ENCODE measurements around the gene BIRC2.
"Not testable (repeated sequence)": the region's sequence is repeated elsewhere in the genome, so short reads cannot be mapped to it uniquely, and the experiment has no call there.

The BIRC2 gene
- total RNA-seq, result 72.6 to 214 (median 115) reads per million in 9 experiments

DNA sequence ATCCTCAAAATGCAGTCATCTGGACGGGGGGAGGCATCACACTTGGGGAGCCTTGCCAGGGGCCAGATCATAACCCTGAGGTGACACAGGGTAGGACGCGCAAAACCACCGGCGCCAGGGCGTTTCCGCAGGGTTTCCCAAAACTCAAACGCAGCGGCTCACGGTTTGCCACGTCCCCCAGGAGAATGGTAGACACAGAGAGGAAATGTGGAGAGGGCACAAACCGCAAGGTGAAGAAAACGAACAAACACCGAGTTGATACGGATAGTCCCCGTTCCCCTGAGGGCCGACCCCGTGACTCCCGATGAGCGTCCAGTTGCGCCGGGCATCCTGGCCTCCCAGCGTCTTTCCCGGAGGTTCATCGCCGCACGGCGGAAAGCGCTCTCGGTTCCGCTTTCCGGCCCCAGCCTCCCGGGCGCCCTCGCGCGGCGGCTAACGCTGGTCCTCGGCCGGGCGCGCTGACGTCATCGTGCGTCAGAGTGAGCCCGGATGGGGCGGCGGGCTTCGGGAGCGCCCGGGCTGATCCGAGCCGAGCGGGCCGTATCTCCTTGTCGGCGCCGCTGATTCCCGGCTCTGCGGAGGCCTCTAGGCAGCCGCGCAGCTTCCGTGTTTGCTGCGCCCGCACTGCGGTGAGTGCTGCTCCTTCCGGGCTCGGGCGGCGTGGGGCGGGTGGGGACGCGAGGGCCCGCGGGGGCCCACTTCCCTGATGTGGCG lies at the start of gene BIRC2:
Gene BIRC2 (plus strand): TSS at position 467 of the 714 bp plus-strand sequence. CDS start 2,641 bp downstream, outside the sequence.
- peak; percentile 79 for ATAC-seq (replicated peaks)
- peak; percentile 95 to 96 (median 96) for DNase-seq
- peak within 1 kb of the TSS; percentile 94 to 98 for H3K4me3 Mint-ChIP-seq
- peak within 1 kb of the TSS; percentile 99 to 100 for H3K27ac Mint-ChIP-seq
- peaks cover 46% of the 10 kb centered on the region for H3K36me3 Mint-ChIP-seq (ENCODE audit: insufficient read depth)
- no peaks in the 10 kb centered on the region for H3K27me3 Mint-ChIP-seq
- peaks cover 17 to 40% of the 10 kb centered on the region in 2 donors for H3K4me1 Mint-ChIP-seq (ENCODE audit: low read depth in 2 of 2)
- H3K9me3 Mint-ChIP-seq, result no peaks in the 10 kb centered on the region

DNA sequence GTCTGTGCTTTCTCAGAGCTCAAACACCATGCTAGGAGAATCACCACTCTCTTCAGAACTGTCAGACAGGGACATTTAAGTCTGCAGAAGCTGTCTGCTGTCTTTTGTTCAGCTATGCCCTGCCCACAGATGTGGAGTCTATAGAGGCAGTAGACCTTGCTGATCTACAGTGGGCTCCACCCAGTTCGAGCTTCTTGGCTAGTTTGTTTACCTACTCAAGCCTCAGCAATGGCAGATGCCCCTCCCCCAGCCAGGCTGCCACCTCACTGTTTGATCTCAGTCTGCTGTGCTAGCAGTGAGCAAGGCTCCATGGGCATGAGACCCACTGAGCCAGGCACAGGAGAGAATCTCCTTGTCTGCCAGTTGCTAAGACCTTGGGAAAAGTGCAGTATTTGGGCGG lies 46.2 kb upstream of the BIRC2 start:
- Mint-ChIP-seq H3K4me1 (ENCODE audit: low read depth in 2 of 2) (peaks cover 35 to 39% of the 10 kb centered on the region in 2 donors), H3K9me3 (peaks cover 0 to 15% of the 10 kb centered on the region in 2 donors), H3K4me3 (peak overlapping the region in 1 of 2 donors; percentile 44)
- H3K27me3 Mint-ChIP-seq; H3K27ac Mint-ChIP-seq; DNase-seq; H3K36me3 Mint-ChIP-seq (ENCODE audit: insufficient read depth): not testable (repeated sequence)
- peak; percentile 50 for ATAC-seq (replicated peaks)

DNA sequence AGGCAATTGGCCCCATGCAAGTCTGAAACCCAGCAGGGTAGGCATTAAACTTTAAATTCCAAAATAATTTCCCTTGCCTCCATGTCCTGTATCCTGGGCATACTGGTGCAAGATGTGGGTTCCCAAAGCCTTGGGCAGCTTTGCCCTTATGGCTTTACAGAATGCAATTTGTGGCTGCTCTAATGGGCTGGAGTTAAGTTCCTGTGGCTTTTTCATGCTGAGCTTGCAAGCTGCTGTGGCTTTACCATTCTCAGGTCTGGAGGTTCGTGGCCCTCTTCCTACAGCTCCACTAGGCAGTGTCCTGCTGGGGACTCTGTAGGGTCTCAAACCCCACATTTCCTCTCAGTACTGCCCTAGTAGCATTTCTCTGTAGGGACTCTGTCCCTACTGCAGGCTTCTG lies 44.8 kb upstream of the BIRC2 start:
- Mint-ChIP-seq H3K27me3 (no peaks in the 10 kb centered on the region), H3K4me1 (ENCODE audit: low read depth in 2 of 2) (peaks cover 49 to 53% of the 10 kb centered on the region in 2 donors), H3K36me3 (ENCODE audit: insufficient read depth) (no peaks in the 10 kb centered on the region), H3K4me3 (no peak overlapping the region), H3K9me3 (peaks cover 0 to 15% of the 10 kb centered on the region in 2 donors), H3K27ac (no peak overlapping the region)
- DNase-seq (no peak), ATAC-seq (replicated peaks) (no peak)

DNA sequence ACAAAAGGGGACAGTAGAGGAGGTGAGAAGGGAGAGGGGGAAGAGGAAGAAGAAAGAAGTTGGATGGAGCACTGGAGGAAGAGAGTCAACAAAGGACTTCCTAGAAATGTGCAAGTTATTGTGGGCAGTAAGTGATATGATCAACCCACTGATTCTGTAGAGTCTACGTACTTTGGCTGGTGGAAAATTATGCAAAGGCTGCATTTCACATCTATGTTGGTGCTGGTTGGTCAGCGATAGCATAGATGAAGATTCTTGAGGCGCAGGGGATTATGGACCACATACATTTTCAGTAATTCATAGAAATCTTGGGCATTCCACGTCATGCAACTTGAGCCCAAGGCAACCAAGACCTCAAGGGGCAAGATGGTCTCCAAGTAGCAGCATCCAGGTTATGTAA lies 42.3 kb upstream of the BIRC2 start:
- H3K27ac Mint-ChIP-seq, result peak overlapping the region; percentile 11 to 72
- ATAC-seq (replicated peaks), result no peak
- peak overlapping the region; percentile 42 to 56 for H3K4me3 Mint-ChIP-seq
- DNase-seq, result no peak
- H3K9me3 Mint-ChIP-seq, result peaks cover 0 to 15% of the 10 kb centered on the region in 2 donors
- H3K4me1 Mint-ChIP-seq (ENCODE audit: low read depth in 2 of 2), result peaks cover 52% of the 10 kb centered on the region in 2 donors
- H3K27me3 Mint-ChIP-seq, result no peaks in the 10 kb centered on the region
- peaks cover 3% of the 10 kb centered on the region for H3K36me3 Mint-ChIP-seq (ENCODE audit: insufficient read depth)

DNA sequence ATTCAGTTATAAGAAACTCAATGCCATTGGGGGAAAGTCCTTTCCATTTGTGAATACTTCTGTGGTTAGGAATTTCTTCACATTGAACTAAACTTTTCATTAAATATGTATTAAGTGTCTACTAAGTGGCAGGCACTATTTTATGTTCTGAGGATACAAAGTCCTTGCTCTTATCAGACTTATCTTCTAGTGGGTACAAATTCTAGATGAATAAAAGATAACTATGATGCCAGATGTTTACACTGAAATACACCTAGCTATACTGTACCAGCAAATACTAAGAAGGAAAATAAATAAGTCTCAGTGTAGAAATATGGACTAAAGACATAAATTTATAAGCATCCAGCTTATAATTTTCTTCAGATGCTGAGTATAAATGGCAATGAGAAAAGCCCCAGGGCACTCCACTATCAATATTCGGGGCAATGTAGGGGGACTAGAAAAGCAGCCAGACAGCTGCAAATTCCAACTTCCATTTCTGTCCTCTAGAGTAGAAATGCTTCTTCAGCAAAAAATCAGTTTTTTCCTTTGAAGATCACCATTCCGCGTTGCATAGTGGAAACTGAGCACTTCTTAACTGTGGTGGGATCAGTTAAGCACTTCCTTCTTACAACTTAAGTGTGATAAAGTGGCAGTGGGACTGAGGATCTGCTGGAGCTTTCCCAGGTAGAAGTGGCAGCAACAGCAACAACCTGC lies 41.5 kb upstream of the BIRC2 start:
- ATAC-seq (replicated peaks), result no peak
- peak overlapping the region; percentile 8 to 21 for H3K4me3 Mint-ChIP-seq

DNA sequence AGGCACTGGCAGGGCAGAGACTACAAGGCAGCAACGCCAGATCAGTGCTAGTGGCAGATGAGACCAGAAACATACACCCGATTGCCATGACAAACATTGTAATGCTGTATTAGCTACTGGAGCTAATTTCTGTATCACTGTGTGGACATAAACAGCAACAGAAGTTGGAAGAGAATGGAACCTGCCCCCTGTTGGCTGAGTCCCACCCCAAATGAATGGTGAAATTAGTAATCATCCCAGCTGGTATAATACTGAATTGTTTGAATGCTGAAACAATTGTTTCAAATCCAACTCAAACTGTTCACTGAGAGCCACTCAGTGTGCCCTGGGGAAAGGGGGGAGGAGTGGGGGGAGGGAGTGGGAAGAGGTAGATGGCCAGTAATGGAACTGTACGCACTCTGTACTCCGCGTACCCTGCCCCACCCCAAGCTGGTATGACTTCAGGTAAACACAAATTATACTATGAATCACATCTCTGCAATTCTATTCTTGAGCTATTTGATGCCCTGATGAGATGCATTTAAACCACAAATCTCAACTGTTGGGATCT lies 40.9 kb upstream of the BIRC2 start:
- no peak for DNase-seq
- H3K9me3 Mint-ChIP-seq, result peaks cover 0 to 15% of the 10 kb centered on the region in 2 donors
- ATAC-seq (replicated peaks), result peak; percentile 16
- peaks cover 42 to 43% of the 10 kb centered on the region in 2 donors for H3K4me1 Mint-ChIP-seq (ENCODE audit: low read depth in 2 of 2)
- peaks cover 3% of the 10 kb centered on the region for H3K36me3 Mint-ChIP-seq (ENCODE audit: insufficient read depth)
- H3K27ac Mint-ChIP-seq, result peak overlapping the region; percentile 11 to 72
- no peaks in the 10 kb centered on the region for H3K27me3 Mint-ChIP-seq
- H3K4me3 Mint-ChIP-seq, result peak overlapping the region; percentile 18 to 21

More for the DNA sequence above, 41.5 kb upstream of the BIRC2 start:
- H3K27ac Mint-ChIP-seq, result peak overlapping the region; percentile 11 to 72
- DNase-seq, result no peak
- H3K9me3 Mint-ChIP-seq, result peaks cover 0 to 15% of the 10 kb centered on the region in 2 donors
- H3K4me1 Mint-ChIP-seq (ENCODE audit: low read depth in 2 of 2), result peaks cover 44 to 47% of the 10 kb centered on the region in 2 donors
- peaks cover 3% of the 10 kb centered on the region for H3K36me3 Mint-ChIP-seq (ENCODE audit: insufficient read depth)
- no peaks in the 10 kb centered on the region for H3K27me3 Mint-ChIP-seq

DNA sequence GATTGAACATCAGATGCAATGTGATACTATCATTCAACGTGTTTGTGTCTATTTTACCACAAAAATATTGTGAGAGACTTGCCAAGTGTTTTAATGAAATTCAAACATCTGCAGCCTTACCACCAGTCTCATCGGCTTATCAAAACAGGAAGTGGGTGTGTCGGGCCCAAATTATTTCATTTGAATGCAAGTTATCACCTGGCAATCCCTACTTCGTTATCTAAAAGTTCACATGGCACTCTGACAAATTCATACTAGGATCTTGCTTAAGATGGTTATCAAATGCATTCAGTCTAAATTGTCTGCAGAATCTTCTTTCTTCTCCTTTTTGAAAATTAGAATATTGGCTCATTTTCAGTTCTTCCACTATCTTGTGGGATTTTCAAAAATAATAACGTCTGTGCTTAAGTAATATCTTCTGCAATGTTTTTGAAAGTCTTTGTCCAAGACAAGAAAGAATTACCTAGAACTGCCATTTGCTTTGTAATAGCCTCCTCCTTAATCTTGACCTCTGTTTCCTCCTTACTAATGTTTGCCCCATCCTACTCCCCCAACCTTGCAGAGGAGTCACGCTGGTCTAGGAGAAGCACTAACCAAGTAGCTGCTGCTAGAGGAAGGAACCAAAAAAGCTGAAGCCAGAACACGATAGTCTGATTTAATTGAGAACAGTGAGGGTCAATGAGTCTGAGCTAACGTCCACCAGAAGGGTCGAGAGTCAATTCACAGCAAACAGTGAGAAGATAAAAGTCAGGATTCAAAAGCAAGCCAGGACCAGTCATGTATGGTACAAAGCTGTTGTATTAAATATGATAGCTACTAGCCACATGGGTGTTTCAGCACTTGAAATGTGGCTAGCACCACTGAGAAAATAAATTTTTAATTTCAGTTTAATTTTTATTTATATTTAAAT lies 39.9 kb upstream of the BIRC2 start:
- peaks cover 0 to 15% of the 10 kb centered on the region in 2 donors for H3K9me3 Mint-ChIP-seq
- ATAC-seq (replicated peaks), result peak; percentile 86
- peak in 2 of 3 experiments; percentile 37 to 42 for DNase-seq
- H3K4me3 Mint-ChIP-seq, result peak overlapping the region; percentile 18 to 21
- peaks cover 3% of the 10 kb centered on the region for H3K36me3 Mint-ChIP-seq (ENCODE audit: insufficient read depth)
- H3K27me3 Mint-ChIP-seq, result no peaks in the 10 kb centered on the region
- peak overlapping the region; percentile 11 to 72 for H3K27ac Mint-ChIP-seq
- peaks cover 33 to 38% of the 10 kb centered on the region in 2 donors for H3K4me1 Mint-ChIP-seq (ENCODE audit: low read depth in 2 of 2)

DNA sequence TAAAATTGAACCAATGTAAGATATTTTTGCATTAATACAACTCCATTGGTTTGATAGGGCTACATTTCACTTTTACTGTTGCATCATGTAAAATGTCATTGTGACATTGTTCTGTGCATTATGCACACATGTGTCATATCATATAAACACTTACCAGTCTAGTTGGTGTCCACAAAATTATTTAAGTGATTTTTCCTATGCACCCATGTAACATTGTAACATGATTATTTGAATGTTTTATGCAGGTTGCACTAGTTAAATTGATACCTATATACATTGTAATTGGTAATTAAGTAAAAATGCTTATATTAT lies 39.3 kb upstream of the BIRC2 start:
- peaks cover 0 to 15% of the 10 kb centered on the region in 2 donors for H3K9me3 Mint-ChIP-seq
- no peak for DNase-seq
- no peak for ATAC-seq (replicated peaks)
- H3K4me3 Mint-ChIP-seq, result no peak overlapping the region
- H3K27ac Mint-ChIP-seq, result no peak overlapping the region
- H3K36me3 Mint-ChIP-seq (ENCODE audit: insufficient read depth), result peaks cover 3% of the 10 kb centered on the region
- no peaks in the 10 kb centered on the region for H3K27me3 Mint-ChIP-seq
- H3K4me1 Mint-ChIP-seq (ENCODE audit: low read depth in 2 of 2), result peaks cover 33 to 40% of the 10 kb centered on the region in 2 donors

DNA sequence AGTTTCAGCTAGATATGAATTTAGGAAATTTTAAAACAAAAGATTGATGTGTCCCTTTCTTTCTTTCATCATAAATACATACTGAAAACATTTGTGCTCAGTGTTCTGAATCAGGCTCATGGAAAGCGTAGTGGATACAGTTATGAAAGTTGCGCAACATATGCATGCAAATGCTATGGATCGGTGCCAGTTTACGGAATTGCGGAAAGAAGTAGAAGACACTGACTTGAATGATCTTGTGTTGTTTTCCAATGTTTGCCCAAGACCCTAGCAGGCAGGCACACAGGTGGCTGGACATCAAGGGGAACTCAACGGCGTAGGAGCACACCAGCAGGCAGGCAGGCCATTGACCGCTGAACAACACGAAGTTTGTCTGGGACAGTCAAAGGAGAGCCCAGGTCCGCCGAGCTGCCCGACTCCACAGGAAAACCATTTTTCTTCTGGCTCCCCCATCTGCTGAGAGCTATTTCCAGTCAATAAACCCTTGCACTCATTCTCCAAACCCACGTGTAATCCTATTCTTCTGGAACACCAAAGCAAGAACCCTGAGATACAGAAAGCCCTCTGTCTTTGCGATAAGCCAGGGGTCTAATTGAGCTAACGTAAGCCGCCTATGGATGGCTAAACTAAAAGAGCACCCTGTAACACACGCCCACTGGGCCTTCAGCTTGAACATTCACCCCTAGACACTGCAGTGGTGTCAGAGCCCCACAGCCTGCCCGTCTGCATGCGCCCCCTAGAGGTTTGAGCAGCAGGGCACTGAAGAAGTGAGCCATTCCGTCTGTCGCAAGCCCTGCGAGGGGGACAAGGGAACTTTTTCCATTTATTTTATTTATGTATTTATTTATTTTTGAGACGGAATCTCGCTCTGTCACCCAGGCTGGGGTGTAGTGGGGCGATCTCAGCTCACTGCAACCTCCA lies 37.1 kb upstream of the BIRC2 start:
- ATAC-seq (replicated peaks), result no peak
- H3K4me1 Mint-ChIP-seq (ENCODE audit: low read depth in 2 of 2), result peaks cover 37 to 40% of the 10 kb centered on the region in 2 donors
- no peaks in the 10 kb centered on the region for H3K9me3 Mint-ChIP-seq
- H3K36me3 Mint-ChIP-seq (ENCODE audit: insufficient read depth), result peaks cover 12% of the 10 kb centered on the region
- H3K4me3 Mint-ChIP-seq, result no peak overlapping the region
- DNase-seq, result no peak
- no peak overlapping the region for H3K27ac Mint-ChIP-seq
- H3K27me3 Mint-ChIP-seq, result no peaks in the 10 kb centered on the region

DNA sequence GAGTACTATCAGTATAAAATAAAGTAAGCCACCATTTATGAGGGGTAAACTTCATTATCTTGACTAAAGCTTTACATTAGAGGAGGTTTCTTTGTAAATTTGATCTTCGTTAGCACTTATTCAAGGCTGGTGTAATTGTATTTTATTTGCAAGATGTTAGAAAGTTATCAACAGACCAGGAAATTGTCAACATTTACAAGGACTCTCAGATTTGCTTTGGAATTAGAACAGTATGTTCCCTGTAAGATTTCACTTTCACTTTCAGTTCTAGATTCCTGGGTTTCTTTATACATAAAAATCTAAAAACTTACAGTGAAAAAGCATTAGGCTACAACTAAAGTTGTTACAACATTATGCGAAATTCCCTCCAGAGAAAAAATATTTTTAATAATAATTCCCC lies 34.3 kb upstream of the BIRC2 start:
- no peak for ATAC-seq (replicated peaks)
- peaks cover 33% of the 10 kb centered on the region for H3K36me3 Mint-ChIP-seq (ENCODE audit: insufficient read depth)
- no peaks in the 10 kb centered on the region for H3K9me3 Mint-ChIP-seq
- peak overlapping the region; percentile 89 to 99 for H3K27ac Mint-ChIP-seq
- no peak for DNase-seq
- peak overlapping the region; percentile 68 to 76 for H3K4me3 Mint-ChIP-seq
- peaks cover 22 to 28% of the 10 kb centered on the region in 2 donors for H3K4me1 Mint-ChIP-seq (ENCODE audit: low read depth in 2 of 2)
- no peaks in the 10 kb centered on the region for H3K27me3 Mint-ChIP-seq

DNA sequence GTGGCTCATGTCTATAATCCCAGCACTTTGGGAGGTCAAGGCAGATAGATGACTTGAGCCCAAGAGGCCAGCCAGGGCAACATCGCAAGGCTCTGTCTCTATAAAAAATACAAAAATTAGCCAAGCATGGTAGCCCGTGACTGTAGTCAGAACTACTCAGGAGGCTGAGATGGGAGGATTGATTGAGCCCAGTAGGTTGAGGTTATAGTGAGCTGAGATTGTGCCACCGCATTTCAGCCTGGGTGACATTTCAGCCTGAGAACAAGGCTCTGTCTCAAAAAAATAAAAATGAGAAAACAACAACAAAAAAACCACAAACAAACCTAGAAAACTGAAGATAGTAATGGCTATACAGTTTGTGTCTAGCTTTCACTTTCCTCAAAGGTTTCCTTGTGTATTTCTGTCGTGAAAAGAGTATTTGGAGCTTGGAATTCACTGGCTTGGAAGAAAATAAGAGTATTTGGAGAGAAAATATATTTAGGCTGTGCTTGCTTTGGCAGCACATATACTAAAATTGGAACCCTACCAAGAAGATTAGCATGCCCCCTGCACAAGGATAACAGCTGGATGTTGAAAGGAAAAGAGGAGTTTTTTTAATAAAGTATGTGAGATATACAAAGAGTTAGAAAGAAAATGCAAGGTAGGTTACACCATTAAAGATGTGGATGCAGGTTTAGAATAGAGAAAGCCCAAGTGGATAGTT lies 33.6 kb upstream of the BIRC2 start:
- DNase-seq (peak in 1 of 3 experiments; percentile 20), ATAC-seq (replicated peaks) (no peak)
- Mint-ChIP-seq H3K9me3 (no peaks in the 10 kb centered on the region), H3K27me3 (no peaks in the 10 kb centered on the region), H3K27ac (peak overlapping the region; percentile 89 to 99), H3K4me3 (peak overlapping the region; percentile 68 to 76), H3K4me1 (ENCODE audit: low read depth in 2 of 2) (peaks cover 23 to 31% of the 10 kb centered on the region in 2 donors), H3K36me3 (ENCODE audit: insufficient read depth) (peaks cover 38% of the 10 kb centered on the region)

DNA sequence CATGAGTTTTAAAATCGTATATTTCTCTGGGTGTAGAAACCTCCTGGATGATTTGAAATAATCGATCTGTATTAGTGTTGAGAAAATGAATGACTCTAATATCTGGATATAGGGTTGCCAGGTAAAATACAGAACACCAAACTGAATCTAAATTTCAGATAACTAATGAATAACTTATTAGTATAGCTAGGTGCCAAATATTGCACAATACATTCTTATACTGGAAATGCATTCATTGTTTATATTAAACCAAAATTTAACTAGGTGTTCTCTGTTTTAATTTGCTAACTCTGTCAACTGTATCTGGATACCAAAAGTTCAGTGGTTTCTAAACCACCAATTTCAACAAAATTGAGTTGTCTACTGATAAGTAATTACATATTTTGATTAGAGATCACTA lies 32.2 kb upstream of the BIRC2 start:
- peaks cover 48% of the 10 kb centered on the region for H3K36me3 Mint-ChIP-seq (ENCODE audit: insufficient read depth)
- peak overlapping the region in 1 of 2 donors; percentile 9 for H3K4me3 Mint-ChIP-seq
- no peaks in the 10 kb centered on the region for H3K27me3 Mint-ChIP-seq
- H3K27ac Mint-ChIP-seq, result peak overlapping the region; percentile 89 to 99
- ATAC-seq (replicated peaks) (no peak), DNase-seq (no peak)
- H3K9me3 Mint-ChIP-seq, result no peaks in the 10 kb centered on the region
- peaks cover 32 to 42% of the 10 kb centered on the region in 2 donors for H3K4me1 Mint-ChIP-seq (ENCODE audit: low read depth in 2 of 2)

Data from effector memory CD8-positive, alpha-beta T cell (primary cell).